Natural killer cell (primary cell): ENCODE data around the gene TBX21. TPM values are rescaled to one million over a fixed set of nuclear protein-coding genes. Genes with fewer than 3 reads are reported as not detected.
A peak's percentile ranks its signal among the peaks of the same experiment; 100 is the strongest.

Experiments
- ATAC-seq, 3 donors: fragments of 150-1000 bp in 2 of 3; fragments of 200-7000 bp in 1 of 3; cut with Tn5 transposase; 1 replicate in 1 of 3; 2 replicates in 2 of 3; pipeline ENCODE4 v1.10.0; 2021; ENCODE audit warnings: mild to moderate bottlenecking in 2 of 3, moderate library complexity in 2 of 3
- DNase-seq, 2 donors: peaks; one replicate each; pipeline versions ENCODE4 v3.0.0 to v3.0.0-alpha.2; 2013 to 2021; ENCODE audit warnings: mixed read lengths in 1 of 2
- H3K27ac ChIP-seq: one replicate; pipeline ENCODE4 v1.5.1; 2013; ENCODE audit warnings: mild to moderate bottlenecking, low read length
- H3K27me3 ChIP-seq: one replicate; pipeline ENCODE4 v1.6.1; 2013; ENCODE audit warnings: low read length; ENCODE audit not compliant: control insufficient read depth, insufficient read depth
- H3K36me3 ChIP-seq: one replicate; pipeline ENCODE4 v1.6.1; 2013; ENCODE audit warnings: low read length; ENCODE audit not compliant: control insufficient read depth, insufficient read depth
- H3K4me1 ChIP-seq: one replicate; pipeline ENCODE4 v1.6.1; 2013; ENCODE audit warnings: low read length; ENCODE audit not compliant: control insufficient read depth, insufficient read depth
- H3K4me3 ChIP-seq: one replicate; pipeline ENCODE4 v1.5.1; 2013; ENCODE audit warnings: low read length
- H3K9me3 ChIP-seq: one replicate; pipeline ENCODE4 v1.6.1; 2013; ENCODE audit warnings: low read length; ENCODE audit not compliant: control insufficient read depth, insufficient read depth
- H3K27ac Mint-ChIP-seq, 2 donors: one replicate each; pipeline ENCODE4 v1.8.0; 2022; ENCODE audit warnings: mild to moderate bottlenecking in 2 of 2, mixed read lengths in 2 of 2, moderate library complexity in 1 of 2
- H3K27me3 Mint-ChIP-seq, 2 donors: one replicate each; pipeline ENCODE4 v1.8.0; 2022; ENCODE audit warnings: low read depth in 2 of 2, mixed read lengths in 2 of 2
- H3K36me3 Mint-ChIP-seq: one replicate; pipeline ENCODE4 v1.8.0; 2022; ENCODE audit warnings: mixed read lengths
- H3K4me1 Mint-ChIP-seq, 2 donors: one replicate each; pipeline ENCODE4 v1.8.0; 2022; ENCODE audit warnings: mixed read lengths in 2 of 2
- H3K4me3 Mint-ChIP-seq: one replicate; pipeline ENCODE4 v1.8.0; 2022; ENCODE audit warnings: mild to moderate bottlenecking, moderate library complexity, mixed read lengths
- H3K9me3 Mint-ChIP-seq, 2 donors: one replicate each; pipeline ENCODE4 v1.8.0; 2022; ENCODE audit warnings: mixed read lengths in 2 of 2
- WGBS: methylation state at CpG from one replicate; pipeline ENCODE4 v1.1.7; 2013; ENCODE audit warnings: missing lambda C conversion rate; ENCODE audit not compliant: insufficient coverage; 5-methylcytosine and 5-hydroxymethylcytosine counted together
- intact Hi-C: fragments of 100-400 bp; cut with micrococcal nuclease; formaldehyde crosslinking; loops from one replicate; pipeline ENCODE4 v1.14.2; 2022
- total RNA-seq, 4 donors: library from RNA; stranded (reverse); fragments of 120-200 nt in 1 of 4; gene quantifications; one replicate each; pipeline versions ENCODE4 v1.2.3 to v1.2.4, GENCODE V29; 2013 to 2022
- TF ChIP-seq, protein P1 (sequence below): fragments of 200-600 bp; IDR thresholded peaks from one replicate; pipeline ENCODE4 v1.8.0; 2022; ENCODE audit warnings: antibody characterized with exemption

TBX21 gene
- total RNA-seq, 3 donors from 2014 or later (not counting 1 experiment from before 2014, with no cell fraction given): 234 to 328 (median 257) TPM

GRCh38 chr17:47698749-47699535, 34.1 kb upstream of the TBX21 start:
- H3K27ac ChIP-seq: peak overlapping the region; percentile 53

DNA sequence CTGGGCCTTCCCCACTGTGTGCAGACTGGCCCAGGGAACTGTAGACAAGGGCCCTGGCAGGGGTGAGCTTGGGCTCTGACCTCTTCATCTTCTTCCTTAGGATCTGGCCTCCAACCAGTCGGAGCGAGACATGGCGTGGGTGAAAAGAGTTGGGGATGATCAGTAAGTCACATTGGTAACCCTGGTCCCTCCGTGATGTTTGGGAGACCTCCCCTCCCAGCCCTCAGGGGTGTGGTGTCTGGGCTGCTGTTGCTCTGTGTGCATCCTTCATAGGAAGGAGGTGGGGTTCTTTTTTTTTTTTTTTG, 33.5 kb upstream of the TBX21 start:
- Histone ChIP-seq H3K4me3 (peak overlapping the region; percentile 20), H3K27me3 (no peaks in the 10 kb centered on the region), H3K4me1 (peaks cover 95% of the 10 kb centered on the region), H3K36me3 (peaks cover 8% of the 10 kb centered on the region), H3K9me3 (no peaks in the 10 kb centered on the region), H3K27ac (peak overlapping the region; percentile 53)
- intact Hi-C loops: loop anchor here (1.0 kb wide), 3 partner anchors 15 to 77 kb away; no protein-coding TSS in a partner anchor
- peaks cover 72 to 91% of the 10 kb centered on the region in 2 donors for H3K4me1 Mint-ChIP-seq
- DNase-seq (no peak), ATAC-seq (no peak)
- peak overlapping the region; percentile 98 for H3K27ac Mint-ChIP-seq
- peak overlapping the region; percentile 94 for H3K4me3 Mint-ChIP-seq
- H3K9me3 Mint-ChIP-seq: no peaks in the 10 kb centered on the region
- TF ChIP-seq, protein P1, sequence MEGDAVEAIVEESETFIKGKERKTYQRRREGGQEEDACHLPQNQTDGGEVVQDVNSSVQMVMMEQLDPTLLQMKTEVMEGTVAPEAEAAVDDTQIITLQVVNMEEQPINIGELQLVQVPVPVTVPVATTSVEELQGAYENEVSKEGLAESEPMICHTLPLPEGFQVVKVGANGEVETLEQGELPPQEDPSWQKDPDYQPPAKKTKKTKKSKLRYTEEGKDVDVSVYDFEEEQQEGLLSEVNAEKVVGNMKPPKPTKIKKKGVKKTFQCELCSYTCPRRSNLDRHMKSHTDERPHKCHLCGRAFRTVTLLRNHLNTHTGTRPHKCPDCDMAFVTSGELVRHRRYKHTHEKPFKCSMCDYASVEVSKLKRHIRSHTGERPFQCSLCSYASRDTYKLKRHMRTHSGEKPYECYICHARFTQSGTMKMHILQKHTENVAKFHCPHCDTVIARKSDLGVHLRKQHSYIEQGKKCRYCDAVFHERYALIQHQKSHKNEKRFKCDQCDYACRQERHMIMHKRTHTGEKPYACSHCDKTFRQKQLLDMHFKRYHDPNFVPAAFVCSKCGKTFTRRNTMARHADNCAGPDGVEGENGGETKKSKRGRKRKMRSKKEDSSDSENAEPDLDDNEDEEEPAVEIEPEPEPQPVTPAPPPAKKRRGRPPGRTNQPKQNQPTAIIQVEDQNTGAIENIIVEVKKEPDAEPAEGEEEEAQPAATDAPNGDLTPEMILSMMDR: no peak
- H3K36me3 Mint-ChIP-seq: no peaks in the 10 kb centered on the region
- 46% methylated on average over 2 of the region's 4 CpGs for WGBS
- H3K27me3 Mint-ChIP-seq: no peaks in the 10 kb centered on the region

More at GRCh38 chr17:47698749-47699535, 34.1 kb upstream of the TBX21 start:
- Mint-ChIP-seq H3K4me1 (peaks cover 67 to 85% of the 10 kb centered on the region in 2 donors), H3K27me3 (no peaks in the 10 kb centered on the region), H3K4me3 (peak overlapping the region; percentile 94), H3K27ac (peak overlapping the region; percentile 98), H3K9me3 (no peaks in the 10 kb centered on the region), H3K36me3 (no peaks in the 10 kb centered on the region)
- Histone ChIP-seq H3K9me3 (no peaks in the 10 kb centered on the region), H3K4me1 (peaks cover 89% of the 10 kb centered on the region), H3K4me3 (peak overlapping the region; percentile 20), H3K27me3 (no peaks in the 10 kb centered on the region), H3K36me3 (peaks cover 8% of the 10 kb centered on the region)
- TF ChIP-seq, protein P1: peak; percentile 93
- intact Hi-C loops: loop anchor here (1.0 kb wide), 4 partner anchors 15 to 91 kb away; no protein-coding TSS in a partner anchor
- peak; percentile 79 to 84 for DNase-seq
- 54% methylated on average over 25 of the region's 25 CpGs for WGBS
- peak; percentile 32 to 67 (median 42) for ATAC-seq

DNA sequence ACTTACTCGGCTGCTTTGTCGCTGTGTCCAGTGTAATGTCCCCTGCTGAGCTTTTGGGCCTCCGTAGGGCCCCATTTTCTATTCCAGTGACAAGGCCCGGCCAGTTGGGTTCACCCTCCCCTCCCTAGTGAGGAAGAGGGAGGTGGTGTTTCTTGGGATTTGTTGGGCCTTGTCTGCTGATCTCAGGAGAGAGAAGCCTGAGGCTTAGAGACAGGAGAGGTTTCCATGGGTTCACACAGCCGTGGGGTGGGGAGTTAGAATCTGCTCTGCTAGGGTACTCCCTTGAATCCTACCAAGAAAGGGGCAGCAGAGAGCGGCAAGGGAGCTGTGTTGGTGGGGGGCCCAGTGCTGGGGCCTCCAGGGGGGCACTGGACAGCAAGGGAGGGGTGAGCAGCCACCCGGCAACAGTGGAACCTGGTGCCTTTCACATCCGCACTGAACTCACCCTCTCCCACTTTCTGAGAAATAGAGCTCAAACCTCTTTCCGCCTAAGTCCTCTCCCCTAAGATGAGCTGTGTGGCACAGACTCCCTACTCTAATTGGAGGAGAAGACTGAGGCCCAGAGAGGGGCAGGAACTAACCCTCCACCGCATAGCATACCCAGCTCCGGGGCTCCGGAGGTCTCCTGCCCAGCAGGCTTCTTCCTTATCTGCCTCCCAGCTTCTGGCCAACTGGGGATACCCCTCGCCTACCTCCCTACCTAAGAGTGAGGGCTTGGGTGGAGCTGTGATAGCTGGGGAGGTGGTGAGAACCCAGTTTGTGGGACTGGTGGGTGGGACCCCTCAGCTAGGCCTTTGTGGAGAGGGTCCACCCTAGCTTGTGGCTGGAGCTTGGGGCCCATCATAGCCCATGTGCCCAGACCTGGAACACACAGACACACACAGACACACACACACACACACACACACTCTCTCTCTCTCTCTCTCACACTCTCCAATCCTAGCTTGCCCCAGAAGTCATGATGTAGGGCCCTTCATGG, 32.3 kb upstream of the TBX21 start:
- peak; percentile 19 to 50 (median 43) for ATAC-seq
- H3K27me3 Mint-ChIP-seq: no peaks in the 10 kb centered on the region
- DNase-seq: peak; percentile 54 to 57

More for the DNA sequence above, 32.3 kb upstream of the TBX21 start:
- Histone ChIP-seq H3K27me3 (no peaks in the 10 kb centered on the region), H3K4me1 (peaks cover 96% of the 10 kb centered on the region), H3K9me3 (no peaks in the 10 kb centered on the region), H3K4me3 (peak overlapping the region; percentile 57), H3K36me3 (peaks cover 8% of the 10 kb centered on the region), H3K27ac (peak overlapping the region; percentile 80)
- H3K4me3 Mint-ChIP-seq: peak overlapping the region; percentile 94
- no peaks in the 10 kb centered on the region for H3K9me3 Mint-ChIP-seq
- H3K4me1 Mint-ChIP-seq: peaks cover 75 to 93% of the 10 kb centered on the region in 2 donors
- H3K36me3 Mint-ChIP-seq: no peaks in the 10 kb centered on the region
- H3K27ac Mint-ChIP-seq: peak overlapping the region; percentile 98
- TF ChIP-seq, protein P1: no peak
- intact Hi-C loops: loop anchor here (2.0 to 5.0 kb wide), 2 partner anchors 32 to 38 kb away; partner anchors contain the start of gene TBX21
- 46% methylated on average over 11 of the region's 13 CpGs for WGBS
